D721Med (cell line): ENCODE results near the gene CYP1B1.
"Not testable (repeated sequence)": the region's sequence is repeated elsewhere in the genome, so short reads cannot be mapped to it uniquely, and the experiment has no call there.

ENCODE experiments used
- DNase-seq: peaks from one replicate; pipeline ENCODE4 v3.0.0; 2011; ENCODE audit warnings: low spot score; ENCODE audit not compliant: insufficient read length
- FAIRE-seq: peaks from 2 replicates; lab custom pipeline; 2011; peaks lifted over from hg19 to GRCh38; lab: Jason Lieb, UNC
- CTCF ChIP-seq: IDR thresholded peaks from 2 replicates; pipeline ENCODE4 v1.5.1; 2012; ENCODE audit warnings: mild to moderate bottlenecking, control low read depth; ENCODE audit not compliant: insufficient read depth; ENCODE audit errors: missing control alignments

CYP1B1 gene

DNA sequence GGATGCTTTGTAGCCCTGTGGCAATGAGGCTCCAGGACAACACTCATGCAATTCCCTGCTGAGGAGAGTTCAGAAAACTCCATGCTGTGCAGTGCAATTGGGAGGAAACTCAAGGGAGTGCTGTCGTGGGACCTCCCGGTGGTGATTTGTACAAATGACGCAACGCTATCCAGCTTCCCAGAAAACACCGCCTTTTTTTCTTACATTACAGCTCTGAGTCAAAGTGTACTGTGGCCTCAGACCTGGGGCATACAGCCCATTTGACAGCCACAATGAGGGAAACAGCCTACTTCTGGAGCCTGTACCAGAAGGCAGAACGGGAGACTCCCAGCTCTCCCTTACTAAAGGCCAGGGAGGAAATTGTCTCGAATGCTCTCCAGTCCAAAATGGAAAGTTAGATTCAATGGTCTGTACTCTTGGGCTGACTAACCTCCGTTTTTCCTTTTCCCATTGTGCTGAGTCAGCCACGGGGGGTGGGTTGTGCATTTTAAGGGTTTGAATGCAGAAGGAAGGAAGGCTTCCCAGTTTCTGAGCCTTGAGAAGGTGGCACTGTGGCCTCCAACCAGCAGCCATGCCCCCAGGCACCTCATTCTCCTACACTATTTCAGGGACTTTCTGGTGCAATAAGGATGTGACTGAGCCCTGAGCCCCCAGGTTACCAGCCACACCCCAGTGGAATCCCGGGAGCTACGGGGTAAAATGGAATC lies 16.4 kb upstream of the CYP1B1 start:
- DNase-seq (no peak), FAIRE-seq (no peak)
- no peak for TF ChIP-seq CTCF

DNA sequence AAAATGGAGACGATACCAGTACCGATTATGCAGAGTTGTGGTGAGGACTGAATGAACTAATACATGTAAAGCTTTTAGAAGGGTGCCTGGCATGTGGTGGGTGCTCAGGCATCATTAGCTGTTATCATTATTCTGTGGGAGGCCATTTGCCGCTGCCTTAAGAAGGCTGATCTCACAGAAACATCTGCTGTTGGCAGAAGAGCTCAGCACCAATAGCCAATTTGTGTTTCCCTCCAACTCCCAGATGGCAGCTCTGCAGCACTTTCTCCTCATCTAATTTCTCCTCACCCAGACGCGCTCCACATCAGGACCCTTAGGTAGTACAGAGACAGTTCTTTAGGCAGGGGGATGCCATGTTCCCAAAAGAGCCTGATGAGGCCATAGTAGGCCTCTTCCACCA lies 15.8 kb upstream of the CYP1B1 start:
- FAIRE-seq (peak; percentile 93), DNase-seq (no peak)
- TF ChIP-seq CTCF: no peak

- FAIRE-seq (no peak), DNase-seq (no peak)
- no peak for TF ChIP-seq CTCF
Measured at GRCh38 chr2:38090928-38091327, 15.0 kb upstream of the CYP1B1 start.

GRCh38 chr2:38090212-38090611 lies 14.3 kb upstream of the CYP1B1 start:
- DNase-seq, FAIRE-seq: not testable (repeated sequence)

DNA sequence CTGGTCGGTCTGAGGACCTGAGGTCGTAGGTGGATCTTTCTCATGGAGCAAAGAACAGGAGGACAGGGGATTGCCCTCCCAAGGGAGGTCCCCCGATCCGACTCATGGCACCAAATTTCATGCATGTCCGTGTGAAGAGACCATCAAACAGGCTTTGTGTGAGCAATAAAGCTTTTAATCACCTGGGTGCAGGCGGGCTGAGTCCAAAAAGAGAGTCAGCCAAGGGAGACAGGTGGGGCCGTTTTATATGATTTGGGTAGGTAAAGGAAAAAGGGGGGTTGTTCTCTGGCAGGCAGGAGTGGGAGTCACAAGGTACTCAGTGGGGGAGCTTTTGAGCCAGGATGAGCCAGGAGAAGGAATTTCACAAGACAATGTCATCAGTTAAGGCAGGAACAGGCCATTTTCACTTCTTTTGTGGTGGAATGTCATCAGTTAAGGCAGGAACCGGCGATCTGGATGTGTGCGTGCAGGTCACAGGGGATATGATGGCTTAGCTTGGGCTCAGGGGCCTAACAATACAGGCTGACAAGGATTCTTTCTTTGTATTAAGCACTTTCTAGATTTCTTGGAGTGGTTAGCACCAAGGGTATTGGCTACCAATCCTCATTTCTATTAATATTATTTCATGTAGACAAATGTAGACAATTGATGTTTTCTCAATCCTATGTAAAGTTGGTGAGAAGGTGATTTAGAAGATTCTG lies 10.2 kb upstream of the CYP1B1 start:
- DNase-seq, FAIRE-seq: not testable (repeated sequence)

- DNase-seq, FAIRE-seq: not testable (repeated sequence)
Measured at GRCh38 chr2:38084556-38084955, 8.6 kb upstream of the CYP1B1 start.

- not testable (repeated sequence) for DNase-seq, FAIRE-seq
Measured at GRCh38 chr2:38082727-38083126, 6.8 kb upstream of the CYP1B1 start.

- TF ChIP-seq CTCF: no peak
- FAIRE-seq (no peak), DNase-seq (no peak)
Measured at GRCh38 chr2:38080346-38080745, 4.4 kb upstream of the CYP1B1 start.

- FAIRE-seq (no peak), DNase-seq (no peak)
- TF ChIP-seq CTCF: no peak
Measured at GRCh38 chr2:38079116-38080052, 3.4 kb upstream of the CYP1B1 start.
